ENCODE data around the gene TBC1D20. TPM values are rescaled to one million over a fixed set of nuclear protein-coding genes. Genes with fewer than 3 reads are reported as not detected.

TBC1D20 gene
- total and polyA plus RNA-seq, 2 donors (not counting 3 experiments of a cell fraction or from before 2014, with no cell fraction given) = 34.3 to 36.1 TPM

DNA sequence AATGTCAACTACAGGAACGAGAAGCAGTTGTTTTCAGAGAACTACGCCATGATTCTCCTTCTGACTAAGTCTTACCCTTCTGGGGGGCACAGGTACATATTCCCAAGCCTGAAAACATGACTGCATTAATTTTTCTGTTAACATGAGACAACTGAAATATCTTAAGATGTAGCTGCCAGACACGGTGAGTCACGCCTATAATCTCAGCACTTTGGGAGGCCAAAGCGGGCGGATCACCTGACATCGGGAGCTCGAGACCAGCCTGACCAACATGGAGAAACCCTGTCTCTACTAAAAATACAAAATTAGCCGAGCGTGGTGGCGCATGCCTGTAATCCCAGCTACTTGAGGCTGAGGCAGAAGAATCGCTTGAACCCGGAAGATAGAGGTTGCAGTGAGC, 21.7 kb downstream of the TBC1D20 start:
- no peak for DNase-seq (ENCODE audit: low read depth, low spot score)
- peaks cover 13 to 34% of the 10 kb centered on the region in 2 experiments for H3K36me3 ChIP-seq (ENCODE audit: control insufficient read depth in 2 of 2, extremely low read depth in 1 of 2, insufficient read depth in 2 of 2, low read length in 2 of 2)

DNA sequence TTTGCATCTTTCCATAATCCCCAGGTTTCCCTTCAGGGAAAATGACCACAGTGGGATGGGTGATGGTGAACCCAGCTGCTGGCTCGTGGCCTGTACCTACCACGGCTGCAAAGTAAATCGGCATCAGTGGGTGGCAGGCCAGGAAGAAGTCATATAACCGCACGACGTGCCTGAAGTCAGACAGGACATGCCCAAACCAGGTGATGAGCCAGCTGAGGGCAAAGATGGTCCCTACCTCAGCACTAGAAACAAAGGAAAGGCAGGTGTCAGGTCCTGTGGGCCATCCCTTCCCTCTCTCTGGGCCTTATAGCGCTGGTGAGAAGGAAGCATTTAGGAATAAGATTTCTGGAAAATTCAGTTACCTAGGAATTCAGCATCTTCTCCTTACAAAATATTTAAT, 22.2 kb downstream of the TBC1D20 start:
- H3K4me3 ChIP-seq (replicated peaks in 1 of 3; ENCODE audit: insufficient read depth in 1 of 3, low read depth in 1 of 3, low read length in 3 of 3) = no peak overlapping the region
- H3K79me2 ChIP-seq (ENCODE audit: control insufficient read depth, insufficient read depth, low read length) = peaks cover 7% of the 10 kb centered on the region
- dilution Hi-C loops (cut with MboI; ENCODE audit: extremely low pct_ligation_motif_present, low sequenced_read_pairs) = no loop called here
- H3K9ac ChIP-seq (replicated peaks; ENCODE audit: extremely low read depth, insufficient read depth, low read length) = no peak overlapping the region
- H3K36me3 ChIP-seq (ENCODE audit: control insufficient read depth in 2 of 2, extremely low read depth in 1 of 2, insufficient read depth in 2 of 2, low read length in 2 of 2) = peaks cover 13 to 36% of the 10 kb centered on the region in 2 experiments
- no peak overlapping the region for H2AFZ ChIP-seq (ENCODE audit: low read depth, low read length)
- no peaks in the 10 kb centered on the region for H3K27me3 ChIP-seq (ENCODE audit: control insufficient read depth in 2 of 2, insufficient read depth in 2 of 2, low read length in 2 of 2)
- no TSS peak for BruUV-seq (replicated peaks)
- H3K9me1 ChIP-seq (replicated peaks; ENCODE audit: control insufficient read depth, extremely low read depth, insufficient read depth, low read length) = no peaks in the 10 kb centered on the region
- no peak for TF ChIP-seq EZH2 (IDR thresholded peaks at IDR 0.05; ENCODE audit: borderline replicate concordance, low read depth, low read length, severe bottlenecking)
- no peaks in the 10 kb centered on the region for H4K20me1 ChIP-seq (replicated peaks; ENCODE audit: control insufficient read depth, extremely low read depth, insufficient read depth, low read length)
- intact Hi-C loops (cut with micrococcal nuclease) = no loop called here
- POLR2A ChIA-PET = no interaction called here
- CTCF ChIA-PET = interaction anchor here (1.4 kb wide), 1 partner anchor 9 kb away, joined by 5 read pairs; no protein-coding TSS in a partner anchor
- H3K4me1 ChIP-seq (ENCODE audit: control insufficient read depth, extremely low read depth, insufficient read depth, low read length) = peaks cover 20% of the 10 kb centered on the region
- DNase-seq (ENCODE audit: low read depth, low spot score) (no peak), FAIRE-seq (no peak)
- H3K9me3 ChIP-seq (replicated peaks; ENCODE audit: control insufficient read depth, insufficient read depth, low read length) = no peaks in the 10 kb centered on the region
- no peak overlapping the region for H3K27ac ChIP-seq (ENCODE audit: insufficient read depth, low read depth, low read length)
- H3K4me2 ChIP-seq (ENCODE audit: insufficient read depth, low read length) = no peak overlapping the region

More for the DNA sequence above, 21.7 kb downstream of the TBC1D20 start:
- Histone ChIP-seq H3K9me1 (replicated peaks; ENCODE audit: control insufficient read depth, extremely low read depth, insufficient read depth, low read length) (no peaks in the 10 kb centered on the region), H3K27ac (ENCODE audit: insufficient read depth, low read depth, low read length) (no peak overlapping the region), H3K4me3 (replicated peaks in 1 of 3; ENCODE audit: insufficient read depth in 1 of 3, low read depth in 1 of 3, low read length in 3 of 3) (no peak overlapping the region), H3K9ac (replicated peaks; ENCODE audit: extremely low read depth, insufficient read depth, low read length) (no peak overlapping the region), H3K4me1 (ENCODE audit: control insufficient read depth, extremely low read depth, insufficient read depth, low read length) (peaks cover 22% of the 10 kb centered on the region), H3K4me2 (ENCODE audit: insufficient read depth, low read length) (no peak overlapping the region), H3K27me3 (ENCODE audit: control insufficient read depth in 2 of 2, insufficient read depth in 2 of 2, low read length in 2 of 2) (no peaks in the 10 kb centered on the region), H2AFZ (ENCODE audit: low read depth, low read length) (no peak overlapping the region), H3K9me3 (replicated peaks; ENCODE audit: control insufficient read depth, insufficient read depth, low read length) (no peaks in the 10 kb centered on the region), H4K20me1 (replicated peaks; ENCODE audit: control insufficient read depth, extremely low read depth, insufficient read depth, low read length) (no peaks in the 10 kb centered on the region), H3K79me2 (ENCODE audit: control insufficient read depth, insufficient read depth, low read length) (peaks cover 7% of the 10 kb centered on the region)
- POLR2A ChIA-PET = no interaction called here
- no TSS peak for BruUV-seq (replicated peaks)
- no peak for FAIRE-seq
- TF ChIP-seq FOS (IDR thresholded peaks at IDR 0.05; ENCODE audit: borderline replicate concordance, insufficient read depth, low read length) = no peak
- TF ChIP-seq, protein P1, sequence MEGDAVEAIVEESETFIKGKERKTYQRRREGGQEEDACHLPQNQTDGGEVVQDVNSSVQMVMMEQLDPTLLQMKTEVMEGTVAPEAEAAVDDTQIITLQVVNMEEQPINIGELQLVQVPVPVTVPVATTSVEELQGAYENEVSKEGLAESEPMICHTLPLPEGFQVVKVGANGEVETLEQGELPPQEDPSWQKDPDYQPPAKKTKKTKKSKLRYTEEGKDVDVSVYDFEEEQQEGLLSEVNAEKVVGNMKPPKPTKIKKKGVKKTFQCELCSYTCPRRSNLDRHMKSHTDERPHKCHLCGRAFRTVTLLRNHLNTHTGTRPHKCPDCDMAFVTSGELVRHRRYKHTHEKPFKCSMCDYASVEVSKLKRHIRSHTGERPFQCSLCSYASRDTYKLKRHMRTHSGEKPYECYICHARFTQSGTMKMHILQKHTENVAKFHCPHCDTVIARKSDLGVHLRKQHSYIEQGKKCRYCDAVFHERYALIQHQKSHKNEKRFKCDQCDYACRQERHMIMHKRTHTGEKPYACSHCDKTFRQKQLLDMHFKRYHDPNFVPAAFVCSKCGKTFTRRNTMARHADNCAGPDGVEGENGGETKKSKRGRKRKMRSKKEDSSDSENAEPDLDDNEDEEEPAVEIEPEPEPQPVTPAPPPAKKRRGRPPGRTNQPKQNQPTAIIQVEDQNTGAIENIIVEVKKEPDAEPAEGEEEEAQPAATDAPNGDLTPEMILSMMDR (IDR thresholded peaks at IDR 0.05; ENCODE audit: extremely low read depth in 1 of 2, insufficient read depth in 1 of 2, low read depth in 1 of 2, low read length in 2 of 2) = no peak
- TF ChIP-seq GATA2 (IDR thresholded peaks at IDR 0.05; ENCODE audit: insufficient read depth, insufficient read length, low read depth, low read length) = no peak
- no peak for TF ChIP-seq EZH2 (IDR thresholded peaks at IDR 0.05; ENCODE audit: borderline replicate concordance, low read depth, low read length, severe bottlenecking)
- TF ChIP-seq JUN (IDR thresholded peaks at IDR 0.05; ENCODE audit: borderline replicate concordance, insufficient read depth, insufficient read length, low read depth) = no peak
- intact Hi-C loops (cut with micrococcal nuclease) = no loop called here
- dilution Hi-C loops (cut with MboI; ENCODE audit: extremely low pct_ligation_motif_present, low sequenced_read_pairs) = no loop called here
- CTCF ChIA-PET = interaction anchor here (1.4 kb wide), 1 partner anchor 9 kb away, joined by 5 read pairs; no protein-coding TSS in a partner anchor
